Fibroblast of lung (primary cell): ENCODE data around the gene SPACA4.

Experiments used
- CTCF ChIP-seq, 2 donors: IDR thresholded peaks in 1 of 2; conservative IDR thresholded peaks in 1 of 2; 1 replicate in 1 of 2; 2 replicates in 1 of 2; pipeline ENCODE4 v1.5.1; 2011 to 2012; ENCODE audit warnings: low read length in 2 of 2, control low read depth in 1 of 2, inconsistent platforms in 1 of 2, low read depth in 1 of 2, mild to moderate bottlenecking in 1 of 2
- EZH2 ChIP-seq: IDR thresholded peaks from 2 replicates; pipeline ENCODE4 v1.5.1; 2012; ENCODE audit warnings: low read length, control low read depth, mild to moderate bottlenecking; ENCODE audit errors: missing control alignments

GRCh38 chr19:48641850-48642249, 35.3 kb downstream of the SPACA4 start:
- TF ChIP-seq CTCF (conservative IDR thresholded peaks at IDR 0.05 in 1 of 2, IDR thresholded peaks at IDR 0.05 in 1 of 2; ENCODE audit: low read depth in 1 of 2, low read length in 2 of 2) (no peak), EZH2 (no peak)
